ENCODE measurements around the gene GNE. TPM values are rescaled to one million over a fixed set of nuclear protein-coding genes. Genes with fewer than 3 reads are reported as not detected.

The GNE gene
- total RNA-seq, 1 experiment from 2014 or later, result 10.9 TPM

DNA sequence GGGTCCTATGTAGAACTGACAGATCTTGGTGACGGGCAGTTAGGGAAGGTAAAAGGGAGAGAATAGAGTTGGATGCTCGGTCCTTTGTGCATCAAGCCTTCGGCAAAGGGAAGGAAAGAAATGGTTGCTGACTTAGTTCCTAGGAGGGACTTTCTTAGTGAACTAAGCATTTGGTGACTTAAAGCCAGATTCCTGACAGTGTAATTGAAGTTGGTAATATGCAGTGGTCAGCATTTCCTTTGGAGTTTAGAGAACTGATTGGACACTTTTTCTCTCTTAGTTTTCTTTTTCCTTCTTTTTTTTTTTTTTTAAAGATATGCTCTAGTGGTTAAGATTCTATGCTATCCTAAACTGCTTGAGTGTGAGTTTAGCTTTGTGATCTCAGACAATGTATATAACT, 65.2 kb downstream of the GNE start:
- CTCF ChIA-PET, result interaction anchor here (0.5 kb wide), 1 partner anchor 28 kb away, joined by 7 read pairs; no protein-coding TSS in a partner anchor
- Histone ChIP-seq H3K9me3 (ENCODE audit: low read length) (no peaks in the 10 kb centered on the region), H4K20me1 (ENCODE audit: low read length) (peaks cover 32% of the 10 kb centered on the region), H2AFZ (ENCODE audit: low read length) (no peak overlapping the region), H3K27ac (ENCODE audit: low read length) (no peak overlapping the region), H3K4me3 (ENCODE audit: low read length) (peak overlapping the region; percentile 96), H3F3A (ENCODE audit: low read length, unreplicated experiment) (no peaks in the 10 kb centered on the region), H3K9me2 (replicated peaks; ENCODE audit: low read length) (no peaks in the 10 kb centered on the region), H3K36me3 (ENCODE audit: low read depth, low read length) (peaks cover 8% of the 10 kb centered on the region; the same call in 1 of the 2 replicates), H3K9ac (ENCODE audit: low read length) (peak overlapping the region; percentile 99; the same call in 1 of the 2 replicates), H3K79me2 (ENCODE audit: low read length) (peaks cover 65% of the 10 kb centered on the region), H3K4me2 (ENCODE audit: low read length) (peak overlapping the region; percentile 94), H3K27me3 (ENCODE audit: low read length) (no peaks in the 10 kb centered on the region), H3K4me1 (ENCODE audit: insufficient read depth, low read length) (peaks cover 17% of the 10 kb centered on the region)
- no TSS peak for BruUV-seq (replicated peaks)
- TF ChIP-seq EZH2 (IDR thresholded peaks at IDR 0.05; ENCODE audit: low read length, unreplicated experiment), result no peak
- no peak for TF ChIP-seq EZH2phosphoT487 (IDR thresholded peaks at IDR 0.05; ENCODE audit: borderline replicate concordance, low read length)
- TF ChIP-seq CTCF (conservative IDR thresholded peaks at IDR 0.05; ENCODE audit: low read depth, low read length), result no peak
- POLR2A ChIA-PET (ENCODE audit: unreplicated experiment), result no interaction called here
- intact Hi-C loops (cut with micrococcal nuclease), result no loop called here
- ATAC-seq, result no peak
- no peak for DNase-seq

DNA sequence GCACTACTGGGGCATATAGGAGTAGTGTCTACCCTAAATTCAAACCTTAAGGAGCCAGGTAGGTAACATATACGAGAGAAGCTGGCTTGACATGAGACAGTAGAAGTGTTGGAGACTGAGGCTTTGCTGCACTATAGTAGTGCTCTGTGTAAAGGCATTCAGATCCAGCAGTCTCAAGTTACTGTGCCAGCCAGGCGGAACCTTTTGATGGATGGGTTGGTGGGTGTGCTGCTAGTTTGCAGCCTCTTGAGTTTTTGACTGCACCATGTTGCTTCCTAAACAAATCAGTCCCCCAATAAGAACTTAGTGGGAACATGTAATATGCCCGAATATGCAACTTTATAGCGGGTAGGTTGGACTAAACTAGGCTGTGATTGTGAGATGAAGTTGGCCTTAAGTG, 66.1 kb downstream of the GNE start:
- Histone ChIP-seq H4K20me1 (ENCODE audit: low read length) (peaks cover 32% of the 10 kb centered on the region), H3K4me2 (ENCODE audit: low read length) (peak overlapping the region; percentile 94), H3K4me3 (ENCODE audit: low read length) (peak overlapping the region; percentile 96), H3K27ac (ENCODE audit: low read length) (no peak overlapping the region), H3K4me1 (ENCODE audit: insufficient read depth, low read length) (peaks cover 17% of the 10 kb centered on the region), H3K27me3 (ENCODE audit: low read length) (no peaks in the 10 kb centered on the region), H3F3A (ENCODE audit: low read length, unreplicated experiment) (no peaks in the 10 kb centered on the region), H3K36me3 (ENCODE audit: low read depth, low read length) (peaks cover 3% of the 10 kb centered on the region; the same call in 1 of the 2 replicates), H2AFZ (ENCODE audit: low read length) (no peak overlapping the region), H3K9ac (ENCODE audit: low read length) (peak overlapping the region; percentile 99), H3K9me3 (ENCODE audit: low read length) (no peaks in the 10 kb centered on the region), H3K9me2 (replicated peaks; ENCODE audit: low read length) (no peaks in the 10 kb centered on the region), H3K79me2 (ENCODE audit: low read length) (peaks cover 60% of the 10 kb centered on the region)
- intact Hi-C loops (cut with micrococcal nuclease), result no loop called here
- ChIA-PET CTCF (no interaction called here), POLR2A (ENCODE audit: unreplicated experiment) (no interaction called here)
- ATAC-seq (no peak; the same call in 1 of the 2 replicates), DNase-seq (peak; percentile 40)
- no TSS peak for BruUV-seq (replicated peaks)
- no peak for TF ChIP-seq EZH2 (IDR thresholded peaks at IDR 0.05; ENCODE audit: low read length, unreplicated experiment)
- TF ChIP-seq CTCF (conservative IDR thresholded peaks at IDR 0.05; ENCODE audit: low read depth, low read length), result no peak
- no peak for TF ChIP-seq EZH2phosphoT487 (IDR thresholded peaks at IDR 0.05; ENCODE audit: borderline replicate concordance, low read length)

DNA sequence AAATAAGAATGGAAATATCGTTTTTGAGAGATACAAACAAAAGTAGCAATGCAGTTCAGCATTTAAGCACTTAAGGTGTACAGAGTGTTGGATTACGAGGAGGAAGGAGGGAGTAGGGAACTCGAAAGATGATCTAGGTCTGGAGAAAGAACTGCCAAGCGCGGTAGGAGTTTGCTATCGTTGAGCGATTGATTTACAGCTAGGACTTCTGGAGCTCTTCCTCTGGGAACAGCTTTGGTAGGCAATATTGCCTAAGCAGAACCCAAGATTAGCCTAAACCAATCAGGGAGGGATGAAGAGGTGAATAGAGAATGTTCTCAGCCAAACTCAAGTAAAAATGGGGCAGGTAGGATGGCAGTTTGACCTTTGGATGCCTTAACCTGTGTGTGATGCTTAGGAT, 66.6 kb downstream of the GNE start:
- BruUV-seq (replicated peaks), result no TSS peak
- DNase-seq (no peak), ATAC-seq (no peak)
- peaks cover 32% of the 10 kb centered on the region for H4K20me1 ChIP-seq (ENCODE audit: low read length)
- no peaks in the 10 kb centered on the region for H3K27me3 ChIP-seq (ENCODE audit: low read length)
- peak overlapping the region; percentile 94 for H3K4me2 ChIP-seq (ENCODE audit: low read length)
- CTCF ChIA-PET, result no interaction called here
- peaks cover 3% of the 10 kb centered on the region; the same call in 1 of the 2 replicates for H3K36me3 ChIP-seq (ENCODE audit: low read depth, low read length)
- no peaks in the 10 kb centered on the region for H3K9me3 ChIP-seq (ENCODE audit: low read length)
- no peaks in the 10 kb centered on the region for H3K9me2 ChIP-seq (replicated peaks; ENCODE audit: low read length)
- H2AFZ ChIP-seq (ENCODE audit: low read length), result no peak overlapping the region
- TF ChIP-seq EZH2 (IDR thresholded peaks at IDR 0.05; ENCODE audit: low read length, unreplicated experiment), result no peak
- no peak for TF ChIP-seq CTCF (conservative IDR thresholded peaks at IDR 0.05; ENCODE audit: low read depth, low read length)
- TF ChIP-seq EZH2phosphoT487 (IDR thresholded peaks at IDR 0.05; ENCODE audit: borderline replicate concordance, low read length), result no peak
- H3K9ac ChIP-seq (ENCODE audit: low read length), result peak overlapping the region; percentile 99
- peak overlapping the region; percentile 96 for H3K4me3 ChIP-seq (ENCODE audit: low read length)
- no peaks in the 10 kb centered on the region for H3F3A ChIP-seq (ENCODE audit: low read length, unreplicated experiment)
- POLR2A ChIA-PET (ENCODE audit: unreplicated experiment), result no interaction called here
- H3K27ac ChIP-seq (ENCODE audit: low read length), result no peak overlapping the region
- peaks cover 55% of the 10 kb centered on the region for H3K79me2 ChIP-seq (ENCODE audit: low read length)
- H3K4me1 ChIP-seq (ENCODE audit: insufficient read depth, low read length), result peaks cover 17% of the 10 kb centered on the region
- intact Hi-C loops (cut with micrococcal nuclease), result no loop called here

All from PC-3 (cell line).